ENCODE measurements around the gene COPB1.

COPB1 gene

GRCh38 chr11:14424096-14424495 is 75.5 kb downstream of the COPB1 start:
- Histone ChIP-seq H3K27ac (ENCODE audit: low read length) (no peak overlapping the region), H3K27me3 (ENCODE audit: control insufficient read depth in 1 of 2, insufficient read depth in 2 of 2, low read length in 2 of 2) (no peaks in the 10 kb centered on the region)

GRCh38 chr11:14423633-14424032 is 76.0 kb downstream of the COPB1 start:
- Histone ChIP-seq H3K4me3 (ENCODE audit: low read length in 2 of 2) (no peak overlapping the region), H3K36me3 (ENCODE audit: control insufficient read depth in 2 of 2, insufficient read depth in 2 of 2, low read length in 2 of 2) (no peaks in the 10 kb centered on the region), H3K9ac (ENCODE audit: low read length in 2 of 2) (no peak overlapping the region), H3K27me3 (ENCODE audit: control insufficient read depth in 1 of 2, insufficient read depth in 2 of 2, low read length in 2 of 2) (no peaks in the 10 kb centered on the region), H3K4me1 (ENCODE audit: control insufficient read depth, insufficient read depth, low read length) (peaks cover 19% of the 10 kb centered on the region), H3K27ac (ENCODE audit: low read length) (peak overlapping the region; percentile 18), H3K9me3 (ENCODE audit: control insufficient read depth in 2 of 2, low read length in 2 of 2) (no peaks in the 10 kb centered on the region)

More at GRCh38 chr11:14424096-14424495, 75.5 kb downstream of the COPB1 start:
- peaks cover 19% of the 10 kb centered on the region for H3K4me1 ChIP-seq (ENCODE audit: control insufficient read depth, insufficient read depth, low read length)
- no peaks in the 10 kb centered on the region for H3K9me3 ChIP-seq (ENCODE audit: control insufficient read depth in 2 of 2, low read length in 2 of 2)
- no peaks in the 10 kb centered on the region for H3K36me3 ChIP-seq (ENCODE audit: control insufficient read depth in 2 of 2, insufficient read depth in 2 of 2, low read length in 2 of 2)
- H3K4me3 ChIP-seq (ENCODE audit: low read length in 2 of 2) = no peak overlapping the region
- H3K9ac ChIP-seq (ENCODE audit: low read length in 2 of 2) = no peak overlapping the region

- Histone ChIP-seq H3K36me3 (ENCODE audit: control insufficient read depth in 2 of 2, insufficient read depth in 2 of 2, low read length in 2 of 2) (no peaks in the 10 kb centered on the region), H3K27ac (ENCODE audit: low read length) (no peak overlapping the region), H3K9ac (ENCODE audit: low read length in 2 of 2) (no peak overlapping the region), H3K9me3 (ENCODE audit: control insufficient read depth in 2 of 2, low read length in 2 of 2) (no peaks in the 10 kb centered on the region), H3K27me3 (ENCODE audit: control insufficient read depth in 1 of 2, insufficient read depth in 2 of 2, low read length in 2 of 2) (no peaks in the 10 kb centered on the region), H3K4me1 (ENCODE audit: control insufficient read depth, insufficient read depth, low read length) (peaks cover 19% of the 10 kb centered on the region), H3K4me3 (ENCODE audit: low read length in 2 of 2) (peak overlapping the region in 1 of 2 donors; percentile 44)
These were observed 76.8 kb downstream of the COPB1 start for GRCh38 chr11:14422814-14423182.

- peaks cover 24% of the 10 kb centered on the region for H3K4me1 ChIP-seq (ENCODE audit: control insufficient read depth, insufficient read depth, low read length)
These were observed 77.4 kb downstream of the COPB1 start for GRCh38 chr11:14422052-14422813.

GRCh38 chr11:14420223-14420622 is 79.4 kb downstream of the COPB1 start:
- Histone ChIP-seq H3K27me3 (ENCODE audit: control insufficient read depth in 1 of 2, insufficient read depth in 2 of 2, low read length in 2 of 2) (no peaks in the 10 kb centered on the region), H3K27ac (ENCODE audit: low read length) (no peak overlapping the region), H3K4me1 (ENCODE audit: control insufficient read depth, insufficient read depth, low read length) (peaks cover 24% of the 10 kb centered on the region), H3K4me3 (ENCODE audit: low read length in 2 of 2) (no peak overlapping the region), H3K36me3 (ENCODE audit: control insufficient read depth in 2 of 2, insufficient read depth in 2 of 2, low read length in 2 of 2) (no peaks in the 10 kb centered on the region), H3K9ac (ENCODE audit: low read length in 2 of 2) (no peak overlapping the region), H3K9me3 (ENCODE audit: control insufficient read depth in 2 of 2, low read length in 2 of 2) (no peaks in the 10 kb centered on the region)

More at GRCh38 chr11:14422052-14422813, 77.4 kb downstream of the COPB1 start:
- H3K9me3 ChIP-seq (ENCODE audit: control insufficient read depth in 2 of 2, low read length in 2 of 2) = no peaks in the 10 kb centered on the region
- no peak overlapping the region for H3K9ac ChIP-seq (ENCODE audit: low read length in 2 of 2)
- no peaks in the 10 kb centered on the region for H3K36me3 ChIP-seq (ENCODE audit: control insufficient read depth in 2 of 2, insufficient read depth in 2 of 2, low read length in 2 of 2)
- no peak overlapping the region for H3K27ac ChIP-seq (ENCODE audit: low read length)
- H3K4me3 ChIP-seq (ENCODE audit: low read length in 2 of 2) = peak overlapping the region in 1 of 2 donors; percentile 44
- no peaks in the 10 kb centered on the region for H3K27me3 ChIP-seq (ENCODE audit: control insufficient read depth in 1 of 2, insufficient read depth in 2 of 2, low read length in 2 of 2)

GRCh38 chr11:14418801-14419417 is 80.7 kb downstream of the COPB1 start:
- Histone ChIP-seq H3K4me3 (ENCODE audit: low read length in 2 of 2) (no peak overlapping the region), H3K27ac (ENCODE audit: low read length) (no peak overlapping the region), H3K9me3 (ENCODE audit: control insufficient read depth in 2 of 2, low read length in 2 of 2) (no peaks in the 10 kb centered on the region), H3K9ac (ENCODE audit: low read length in 2 of 2) (no peak overlapping the region), H3K36me3 (ENCODE audit: control insufficient read depth in 2 of 2, insufficient read depth in 2 of 2, low read length in 2 of 2) (no peaks in the 10 kb centered on the region), H3K27me3 (ENCODE audit: control insufficient read depth in 1 of 2, insufficient read depth in 2 of 2, low read length in 2 of 2) (no peaks in the 10 kb centered on the region), H3K4me1 (ENCODE audit: control insufficient read depth, insufficient read depth, low read length) (peaks cover 23% of the 10 kb centered on the region)

- no peaks in the 10 kb centered on the region for H3K27me3 ChIP-seq (ENCODE audit: control insufficient read depth in 1 of 2, insufficient read depth in 2 of 2, low read length in 2 of 2)
- H3K36me3 ChIP-seq (ENCODE audit: control insufficient read depth in 2 of 2, insufficient read depth in 2 of 2, low read length in 2 of 2) = no peaks in the 10 kb centered on the region
- H3K27ac ChIP-seq (ENCODE audit: low read length) = no peak overlapping the region
- H3K9me3 ChIP-seq (ENCODE audit: control insufficient read depth in 2 of 2, low read length in 2 of 2) = no peaks in the 10 kb centered on the region
- H3K4me3 ChIP-seq (ENCODE audit: low read length in 2 of 2) = no peak overlapping the region
- peaks cover 17% of the 10 kb centered on the region for H3K4me1 ChIP-seq (ENCODE audit: control insufficient read depth, insufficient read depth, low read length)
- no peak overlapping the region for H3K9ac ChIP-seq (ENCODE audit: low read length in 2 of 2)
These were observed 81.8 kb downstream of the COPB1 start for GRCh38 chr11:14417617-14418374.

- Histone ChIP-seq H3K9ac (ENCODE audit: low read length in 2 of 2) (no peak overlapping the region), H3K27ac (ENCODE audit: low read length) (no peak overlapping the region), H3K4me3 (ENCODE audit: low read length in 2 of 2) (no peak overlapping the region), H3K9me3 (ENCODE audit: control insufficient read depth in 2 of 2, low read length in 2 of 2) (no peaks in the 10 kb centered on the region), H3K27me3 (ENCODE audit: control insufficient read depth in 1 of 2, insufficient read depth in 2 of 2, low read length in 2 of 2) (no peaks in the 10 kb centered on the region), H3K4me1 (ENCODE audit: control insufficient read depth, insufficient read depth, low read length) (peaks cover 11% of the 10 kb centered on the region), H3K36me3 (ENCODE audit: control insufficient read depth in 2 of 2, insufficient read depth in 2 of 2, low read length in 2 of 2) (no peaks in the 10 kb centered on the region)
These were observed 82.4 kb downstream of the COPB1 start for GRCh38 chr11:14417186-14417585.

GRCh38 chr11:14414470-14415461 is 84.8 kb downstream of the COPB1 start:
- no peak overlapping the region for H3K9ac ChIP-seq (ENCODE audit: low read length in 2 of 2)
- no peaks in the 10 kb centered on the region for H3K36me3 ChIP-seq (ENCODE audit: control insufficient read depth in 2 of 2, insufficient read depth in 2 of 2, low read length in 2 of 2)
- H3K9me3 ChIP-seq (ENCODE audit: control insufficient read depth in 2 of 2, low read length in 2 of 2) = no peaks in the 10 kb centered on the region
- H3K4me1 ChIP-seq (ENCODE audit: control insufficient read depth, insufficient read depth, low read length) = peaks cover 8% of the 10 kb centered on the region
- no peak overlapping the region for H3K4me3 ChIP-seq (ENCODE audit: low read length in 2 of 2)
- H3K27ac ChIP-seq (ENCODE audit: low read length) = no peak overlapping the region
- no peaks in the 10 kb centered on the region for H3K27me3 ChIP-seq (ENCODE audit: control insufficient read depth in 1 of 2, insufficient read depth in 2 of 2, low read length in 2 of 2)

All from stomach smooth muscle (tissue), 2 donors.